A673 (cell line): ENCODE measurements around the gene ZBTB20. TPM values are rescaled to one million over a fixed set of nuclear protein-coding genes. Genes with fewer than 3 reads are reported as not detected.

Experiments
- BruUV-seq: library from RNA; stranded (reverse); fragments of 400-500 nt; replicated peaks from 2 replicates; lab custom pipeline; 2021; lab: Mats Ljungman, UMichigan
- CTCF ChIA-PET: fragments of 300-600 bp; sonication (Branson Sonifier 250); formaldehyde crosslinking; loops from one replicate; lab custom pipeline; 2022; ENCODE audit warnings: antibody characterized with exemption; lab: Charles Lee
- POLR2A ChIA-PET: fragments of 300-600 bp; sonication (Branson Sonifier 250); formaldehyde crosslinking; loops from one replicate; lab custom pipeline; 2022; ENCODE audit warnings: antibody characterized with exemption; ENCODE audit not compliant: low non-redundant PET; lab: Charles Lee
- DNase-seq: peaks from one replicate; pipeline ENCODE4 v3.0.0-alpha.2; 2015; ENCODE audit warnings: low spot score
- H3K27ac ChIP-seq: fragments of 200-600 bp; sonication (generic); 2 replicates; pipeline ENCODE4 v1.5.1; 2016; ENCODE audit warnings: mixed run types, low read depth, mild to moderate bottlenecking, mixed read lengths, antibody characterized with exemption, low read length; ENCODE audit not compliant: poor library complexity, severe bottlenecking
- H3K27me3 ChIP-seq: fragments of 200-600 bp; sonication (generic); replicated peaks from 2 replicates; pipeline ENCODE4 v1.6.1; 2017; ENCODE audit warnings: mixed run types, low read depth, mild to moderate bottlenecking, mixed read lengths, antibody characterized with exemption, low read length; ENCODE audit not compliant: insufficient read depth, poor library complexity
- H3K36me3 ChIP-seq: fragments of 200-600 bp; sonication (generic); 2 replicates; pipeline ENCODE4 v1.6.1; 2016; ENCODE audit warnings: mixed run types, mild to moderate bottlenecking, mixed read lengths, antibody characterized with exemption, low read length; ENCODE audit not compliant: insufficient read depth, poor library complexity, severe bottlenecking
- H3K4me1 ChIP-seq: fragments of 200-600 bp; sonication (generic); 2 replicates; pipeline ENCODE4 v1.6.1; 2017; ENCODE audit warnings: mixed run types, mild to moderate bottlenecking, mixed read lengths, antibody characterized with exemption, low read length; ENCODE audit not compliant: insufficient read depth, poor library complexity, severe bottlenecking
- H3K4me3 ChIP-seq: fragments of 200-600 bp; sonication (generic); 2 replicates; pipeline ENCODE4 v1.5.1; 2016; ENCODE audit warnings: low read depth, mixed run types, mild to moderate bottlenecking, mixed read lengths, low read length; ENCODE audit not compliant: poor library complexity, severe bottlenecking
- H3K9me3 ChIP-seq: fragments of 200-600 bp; sonication (generic); 2 replicates; pipeline ENCODE4 v1.6.1; 2016; ENCODE audit warnings: mixed run types, low read depth, mild to moderate bottlenecking, mixed read lengths, antibody characterized with exemption, low read length; ENCODE audit not compliant: poor library complexity, severe bottlenecking
- EZH2 ChIP-seq: fragments of 200-600 bp; sonication (generic); IDR thresholded peaks from 2 replicates; pipeline ENCODE4 v1.6.1; 2017; ENCODE audit warnings: borderline replicate concordance, low read depth, mild to moderate bottlenecking, mixed read lengths, antibody characterized with exemption, low read length; ENCODE audit not compliant: poor library complexity, severe bottlenecking
- intact Hi-C: fragments of 100-400 bp; cut with micrococcal nuclease; formaldehyde crosslinking; loops from one replicate; pipeline ENCODE4 v1.10.0; 2022; ENCODE audit not compliant: unreplicated experiment
- total RNA-seq: library from RNA; stranded (reverse); gene quantifications from 2 replicates; pipeline ENCODE4 v1.2.3, GENCODE V29; 2021
- TF ChIP-seq, protein P1 (sequence below): fragments of 300-800, 200-600 bp; sonication (generic); conservative IDR thresholded peaks from 2 replicates; pipeline ENCODE4 v1.5.1; 2017; ENCODE audit warnings: low read depth, mild to moderate bottlenecking, antibody characterized with exemption, low read length, moderate library complexity, mixed read lengths

ZBTB20 gene
- total RNA-seq, 1 experiment from 2014 or later, result 13.5 TPM

DNA sequence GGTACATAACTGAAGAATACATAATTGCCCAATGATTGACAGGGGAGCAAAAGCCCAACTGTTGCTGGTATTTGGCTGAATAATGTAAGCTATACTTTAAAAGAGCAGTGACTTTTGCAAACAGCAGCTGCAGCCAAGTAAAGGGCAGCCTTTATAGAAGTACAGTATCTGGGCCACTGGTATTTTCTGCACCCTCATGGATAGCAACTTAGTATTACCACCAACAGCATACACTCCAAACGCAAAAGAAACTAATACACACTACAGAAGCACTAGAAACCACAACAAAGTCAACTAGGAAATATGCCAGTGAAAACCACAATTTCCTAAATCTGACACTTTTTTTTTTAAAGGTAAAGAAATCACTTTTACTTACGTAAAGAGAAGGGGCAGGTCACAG lies 647.1 kb downstream of the ZBTB20 start:
- intact Hi-C loops, result no loop called here
- CTCF ChIA-PET, result no interaction called here

DNA sequence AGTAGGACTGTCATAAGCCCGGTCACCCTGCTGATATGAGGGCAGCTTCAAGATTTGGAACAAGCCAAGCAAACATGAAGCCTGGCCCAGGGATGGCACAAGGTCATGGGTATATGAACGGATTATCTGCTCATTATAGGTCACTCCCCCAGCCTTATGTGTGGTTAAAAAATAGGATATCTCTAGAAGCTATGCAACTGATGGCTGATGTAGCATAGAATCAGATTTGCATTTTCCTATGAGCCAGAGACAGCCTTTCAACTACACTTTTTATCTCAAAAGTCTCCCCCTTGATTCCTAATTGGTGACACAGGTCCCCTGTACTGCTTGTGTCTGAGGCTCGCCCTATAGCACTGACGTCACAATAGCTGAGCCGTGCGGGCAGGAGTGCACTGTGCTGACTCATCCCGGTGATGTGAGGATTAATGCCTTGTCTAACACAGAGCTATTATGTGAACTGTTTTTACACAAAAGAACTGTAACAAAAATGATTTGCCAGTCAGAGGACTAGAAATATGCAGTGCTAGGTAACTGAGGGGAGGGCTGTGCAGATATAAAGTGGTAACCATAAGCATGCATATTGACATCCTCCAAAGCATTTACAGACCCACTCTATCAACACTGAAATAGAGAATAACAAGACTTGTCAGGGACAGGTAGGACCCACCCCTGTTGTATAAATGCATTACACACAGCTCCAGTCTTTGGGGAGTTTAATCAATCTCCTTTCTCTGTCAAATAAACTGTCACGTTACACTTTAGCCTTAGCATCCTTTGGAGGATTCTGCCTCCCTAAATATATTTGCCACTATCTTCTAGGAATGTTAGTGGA lies 648.3 kb downstream of the ZBTB20 start:
- peak; percentile 63 for DNase-seq
- Histone ChIP-seq H3K4me3 (no peak overlapping the region), H3K4me1 (no peaks in the 10 kb centered on the region), H3K36me3 (no peaks in the 10 kb centered on the region), H3K9me3 (no peaks in the 10 kb centered on the region), H3K27me3 (no peaks in the 10 kb centered on the region), H3K27ac (no peak overlapping the region)
- BruUV-seq, result no TSS peak
- TF ChIP-seq, protein P1, sequence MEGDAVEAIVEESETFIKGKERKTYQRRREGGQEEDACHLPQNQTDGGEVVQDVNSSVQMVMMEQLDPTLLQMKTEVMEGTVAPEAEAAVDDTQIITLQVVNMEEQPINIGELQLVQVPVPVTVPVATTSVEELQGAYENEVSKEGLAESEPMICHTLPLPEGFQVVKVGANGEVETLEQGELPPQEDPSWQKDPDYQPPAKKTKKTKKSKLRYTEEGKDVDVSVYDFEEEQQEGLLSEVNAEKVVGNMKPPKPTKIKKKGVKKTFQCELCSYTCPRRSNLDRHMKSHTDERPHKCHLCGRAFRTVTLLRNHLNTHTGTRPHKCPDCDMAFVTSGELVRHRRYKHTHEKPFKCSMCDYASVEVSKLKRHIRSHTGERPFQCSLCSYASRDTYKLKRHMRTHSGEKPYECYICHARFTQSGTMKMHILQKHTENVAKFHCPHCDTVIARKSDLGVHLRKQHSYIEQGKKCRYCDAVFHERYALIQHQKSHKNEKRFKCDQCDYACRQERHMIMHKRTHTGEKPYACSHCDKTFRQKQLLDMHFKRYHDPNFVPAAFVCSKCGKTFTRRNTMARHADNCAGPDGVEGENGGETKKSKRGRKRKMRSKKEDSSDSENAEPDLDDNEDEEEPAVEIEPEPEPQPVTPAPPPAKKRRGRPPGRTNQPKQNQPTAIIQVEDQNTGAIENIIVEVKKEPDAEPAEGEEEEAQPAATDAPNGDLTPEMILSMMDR, result no peak
- no peak for TF ChIP-seq EZH2
- ChIA-PET POLR2A (no interaction called here), CTCF (no interaction called here)
- intact Hi-C loops, result no loop called here

More for the DNA sequence above, 647.1 kb downstream of the ZBTB20 start:
- no peak for DNase-seq
- H3K27me3 ChIP-seq, result no peaks in the 10 kb centered on the region
- POLR2A ChIA-PET, result no interaction called here
- BruUV-seq, result no TSS peak
- no peak overlapping the region for H3K27ac ChIP-seq
- no peak overlapping the region for H3K4me3 ChIP-seq
- TF ChIP-seq, protein P1, result no peak
- no peak for TF ChIP-seq EZH2
- no peaks in the 10 kb centered on the region for H3K9me3 ChIP-seq
- H3K36me3 ChIP-seq, result no peaks in the 10 kb centered on the region
- no peaks in the 10 kb centered on the region for H3K4me1 ChIP-seq

DNA sequence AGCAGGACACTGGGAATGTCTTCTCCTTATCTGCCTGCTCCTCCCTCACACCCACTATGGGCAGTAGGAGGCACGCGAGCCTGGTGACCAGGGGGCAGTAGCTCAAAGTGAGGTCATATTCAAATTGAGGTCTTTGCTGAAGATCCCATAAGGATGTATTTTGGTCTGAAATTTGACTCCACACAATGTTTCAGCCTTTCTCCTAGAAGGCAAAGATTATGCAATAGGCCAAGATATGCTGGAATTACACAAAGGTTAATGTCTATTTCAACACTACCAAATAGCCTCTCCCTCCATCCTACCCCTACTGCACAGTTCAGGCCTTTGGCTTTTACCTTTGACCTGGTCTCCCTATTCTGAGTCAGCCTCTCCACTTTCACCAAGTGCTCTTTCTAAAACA lies 650.2 kb downstream of the ZBTB20 start:
- Histone ChIP-seq H3K27ac (no peak overlapping the region), H3K9me3 (no peaks in the 10 kb centered on the region), H3K4me3 (no peak overlapping the region), H3K4me1 (no peaks in the 10 kb centered on the region), H3K36me3 (no peaks in the 10 kb centered on the region), H3K27me3 (no peaks in the 10 kb centered on the region)
- POLR2A ChIA-PET, result no interaction called here
- TF ChIP-seq EZH2, result no peak
- TF ChIP-seq, protein P1, result no peak
- CTCF ChIA-PET, result no interaction called here
- intact Hi-C loops, result no loop called here
- no TSS peak for BruUV-seq
- no peak for DNase-seq
